Activated CD4-positive, CD25-positive, alpha-beta regulatory T cell treated with anti-CD3 and anti-CD28 coated beads, Interleukin-2, amount 50 U/mL, for 24 hours (primary cell): ENCODE data around the gene ATP6V1D.
"Not testable (repeated sequence)": the region's sequence is repeated elsewhere in the genome, so short reads cannot be mapped to it uniquely, and the experiment has no call there.

Source experiments
- ATAC-seq, 2 donors: fragments of 150-1000 bp; cut with Tn5 transposase; one replicate each; pipeline ENCODE4 v1.10.0; 2021; ENCODE audit warnings: mild to moderate bottlenecking in 1 of 2, moderate library complexity in 1 of 2

Gene ATP6V1D

DNA sequence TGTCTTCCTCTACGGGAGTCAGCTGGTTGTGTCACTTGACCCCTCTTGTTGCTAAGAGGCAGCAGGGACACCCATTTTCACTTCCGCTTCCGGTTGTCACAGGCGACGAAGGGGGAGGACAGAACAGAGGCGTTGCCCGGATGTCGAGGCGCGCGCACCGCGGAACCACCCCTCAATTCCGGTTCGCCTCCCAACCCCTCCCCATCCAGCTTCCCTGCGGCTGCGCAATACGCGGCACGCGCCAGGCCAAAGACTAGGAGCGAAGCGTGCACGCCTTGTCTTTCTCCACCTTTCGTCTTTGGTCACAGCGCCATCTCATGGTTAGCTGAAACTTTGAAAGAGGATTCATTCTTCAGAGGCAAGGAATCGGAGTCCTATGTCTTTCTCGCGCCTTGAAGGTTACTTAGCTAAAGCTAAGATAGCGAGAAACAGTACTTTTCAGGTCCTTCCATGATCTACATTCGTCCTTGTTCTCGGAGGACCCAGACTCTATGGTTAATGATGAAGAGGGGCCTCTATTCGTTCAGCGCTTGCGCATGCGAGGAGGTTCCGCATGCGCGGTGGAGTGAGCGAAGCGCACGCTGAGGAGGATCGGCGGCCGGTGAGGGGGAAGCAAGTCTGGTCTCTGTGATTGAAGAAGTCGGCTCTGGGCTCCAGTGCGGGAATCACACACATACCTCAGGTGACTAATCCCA lies at the start of gene ATP6V1D, which contains the start of gene EIF2S1:
TSS of gene ATP6V1D (minus strand) at position 30 of the 695 bp plus-strand sequence. CDS start 106 bp downstream, outside the sequence.
TSS of gene EIF2S1 (plus strand) at position 554 of the 695 bp plus-strand sequence. CDS start 4,440 bp downstream, outside the sequence.
- ATAC-seq, result peak; percentile 88

- not testable (repeated sequence) for ATAC-seq
Measured at GRCh38 chr14:67408122-67408801, 48.7 kb upstream of the ATP6V1D start.

- no peak for ATAC-seq
Measured at GRCh38 chr14:67405771-67406170, 46.2 kb upstream of the ATP6V1D start.

GRCh38 chr14:67400434-67400833 lies 40.8 kb upstream of the ATP6V1D start:
- no peak for ATAC-seq

DNA sequence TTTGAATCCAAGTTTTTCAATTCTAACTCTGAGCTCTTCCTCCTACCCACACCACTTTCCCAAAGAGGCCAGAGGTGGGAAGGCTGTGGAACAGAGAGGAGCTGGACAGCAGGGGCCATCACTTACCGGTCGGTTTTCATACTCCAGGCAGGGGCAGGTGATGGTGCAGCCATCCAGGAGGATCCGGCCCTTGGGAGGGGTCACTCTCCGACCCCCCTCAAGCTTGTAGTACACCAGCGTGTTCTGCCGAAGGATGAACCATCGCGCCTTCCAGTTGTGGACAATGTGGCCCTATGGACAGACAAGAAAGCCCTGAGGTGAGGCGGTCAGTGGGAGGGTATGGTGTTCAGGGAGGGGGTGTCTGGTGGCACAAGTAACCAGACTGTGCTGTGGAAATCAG lies 37.9 kb upstream of the ATP6V1D start:
- no peak for ATAC-seq

DNA sequence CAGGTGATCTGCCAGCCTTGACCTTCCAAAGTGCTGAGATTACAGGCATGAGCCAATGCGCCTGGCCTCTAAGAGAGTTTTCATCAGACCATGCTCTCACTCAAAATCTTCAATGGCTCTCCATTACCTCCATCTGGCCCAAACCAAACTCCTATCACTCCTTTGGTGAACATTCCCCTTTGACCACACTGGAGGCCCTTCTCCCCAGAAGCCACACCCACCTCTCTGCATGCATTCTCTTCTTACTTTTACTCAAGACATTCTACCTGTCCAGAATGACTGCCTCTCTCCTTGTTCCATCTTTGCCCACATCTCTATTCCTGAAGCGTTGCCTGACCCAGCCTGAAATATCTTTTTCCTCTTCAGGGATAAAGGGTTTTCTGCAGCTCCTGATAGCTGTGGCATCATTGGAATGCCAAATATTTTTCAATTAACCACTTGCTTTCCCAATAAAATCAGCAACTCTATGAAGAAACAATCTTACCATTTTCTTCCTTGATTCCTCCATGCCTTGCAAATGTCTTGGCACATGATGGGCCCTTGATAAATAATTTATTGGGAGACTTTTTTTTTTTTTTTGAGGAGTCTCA lies 36.9 kb upstream of the ATP6V1D start:
- ATAC-seq, result no peak

DNA sequence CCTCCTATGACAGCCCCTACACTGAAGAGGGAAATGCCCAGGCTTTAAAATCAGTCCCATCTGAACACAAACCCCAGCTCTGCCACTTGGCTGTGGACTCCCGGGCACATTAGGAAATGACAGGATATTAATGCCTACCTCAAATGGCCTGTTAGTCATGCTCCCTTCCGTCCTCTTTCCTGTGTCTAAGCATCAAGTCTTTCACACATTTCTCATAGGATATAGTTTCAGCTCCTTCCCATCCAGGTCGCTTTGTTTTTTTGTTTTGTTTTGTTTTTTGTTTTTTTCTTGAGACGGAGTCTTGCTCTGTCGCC lies 36.2 kb upstream of the ATP6V1D start:
- no peak for ATAC-seq

GRCh38 chr14:67395086-67395875 lies 35.7 kb upstream of the ATP6V1D start:
- ATAC-seq, result no peak

DNA sequence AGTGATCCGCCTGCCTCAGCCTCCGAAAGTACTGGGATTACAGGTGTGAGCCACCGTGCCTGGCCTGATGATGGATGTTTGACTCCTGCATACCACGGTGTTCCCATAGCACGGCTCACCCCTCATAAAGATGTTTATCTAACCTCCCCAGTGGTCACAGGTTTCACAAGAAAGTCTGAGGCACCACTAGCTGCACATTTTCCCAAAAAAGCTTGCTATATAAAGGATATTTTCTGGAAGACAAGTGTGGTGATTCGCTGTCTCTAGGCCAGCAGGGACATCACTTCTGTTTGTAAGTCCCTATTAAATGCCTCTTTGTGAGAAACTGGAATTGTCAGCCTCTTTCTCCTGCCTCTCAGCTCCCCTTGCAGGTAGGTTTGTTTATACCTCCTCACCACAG lies 34.1 kb upstream of the ATP6V1D start:
- no peak for ATAC-seq

DNA sequence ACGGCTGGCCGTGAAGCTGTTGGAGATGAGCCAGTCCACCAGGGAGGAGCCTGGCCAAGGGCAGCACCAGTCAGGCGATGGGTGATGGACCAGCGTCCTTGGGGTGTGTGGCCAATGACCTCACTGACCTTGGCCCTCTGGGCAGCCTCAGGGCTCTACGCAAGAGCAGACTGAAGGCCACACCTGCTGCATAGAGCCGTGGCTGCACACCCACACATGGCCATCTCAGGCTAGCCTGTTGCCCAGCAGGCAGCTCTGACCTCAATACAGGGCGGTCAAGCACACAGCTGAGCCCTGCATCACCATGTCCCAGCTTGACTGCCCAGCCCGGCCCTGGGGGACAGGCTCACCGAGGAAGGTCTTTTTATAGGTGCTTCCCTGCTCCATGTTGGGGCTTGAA lies 33.2 kb upstream of the ATP6V1D start:
- ATAC-seq, result no peak

DNA sequence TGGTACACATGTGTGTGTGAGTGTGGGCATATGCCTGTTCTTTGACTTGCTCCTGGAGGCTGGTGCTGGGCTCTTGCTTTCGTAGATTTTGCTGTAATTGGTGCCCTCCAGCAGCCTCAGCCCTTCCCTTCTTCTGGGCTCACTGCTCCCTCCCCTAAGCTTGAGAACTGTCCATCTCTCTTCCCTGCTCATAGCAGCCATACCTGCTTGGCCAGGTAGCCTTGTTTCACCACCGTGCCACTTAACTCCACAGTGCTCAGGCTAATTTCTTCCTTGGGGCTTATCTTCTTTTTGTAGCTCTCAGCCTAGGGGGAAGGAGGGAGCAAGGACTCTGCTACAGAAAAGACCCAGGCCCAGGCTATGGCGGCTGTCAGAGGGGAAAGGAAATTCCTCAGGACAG lies 32.5 kb upstream of the ATP6V1D start:
- ATAC-seq, result no peak

GRCh38 chr14:67391268-67391667 lies 31.7 kb upstream of the ATP6V1D start:
- no peak for ATAC-seq

DNA sequence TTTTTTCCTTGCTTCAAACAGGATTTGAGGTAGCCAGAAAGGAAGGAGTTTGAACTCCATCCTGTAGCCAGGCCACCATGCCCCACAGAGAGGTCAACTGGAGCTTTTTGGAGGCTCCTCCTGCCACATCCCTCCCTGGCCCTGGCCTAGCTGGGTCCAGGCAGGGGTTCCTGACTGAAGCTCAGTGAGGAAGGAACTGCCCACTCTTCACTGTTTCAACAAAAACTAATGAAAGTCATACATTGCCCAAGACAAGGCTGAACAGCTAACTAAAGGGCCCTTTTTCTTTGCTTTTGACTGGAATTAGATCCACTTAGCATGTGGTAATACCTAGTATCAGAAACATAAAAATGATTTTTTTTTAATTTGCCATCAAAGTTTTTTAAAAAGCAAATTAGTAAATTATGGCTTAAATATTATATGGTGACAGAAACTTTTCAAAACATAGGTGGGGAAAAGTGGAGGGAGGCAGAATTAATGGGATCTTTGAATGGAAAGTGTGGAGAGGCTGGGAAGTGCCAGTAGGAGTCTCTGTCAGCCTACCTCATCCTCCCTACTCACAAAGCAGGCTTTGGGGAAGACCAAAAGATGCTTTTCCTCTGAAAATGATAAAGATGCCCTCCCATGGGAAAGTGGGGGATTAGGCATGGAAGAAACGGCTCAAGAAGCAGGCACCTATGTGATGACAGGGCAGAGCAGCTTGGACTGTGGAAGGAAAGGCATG lies 30.4 kb upstream of the ATP6V1D start:
- no peak for ATAC-seq

DNA sequence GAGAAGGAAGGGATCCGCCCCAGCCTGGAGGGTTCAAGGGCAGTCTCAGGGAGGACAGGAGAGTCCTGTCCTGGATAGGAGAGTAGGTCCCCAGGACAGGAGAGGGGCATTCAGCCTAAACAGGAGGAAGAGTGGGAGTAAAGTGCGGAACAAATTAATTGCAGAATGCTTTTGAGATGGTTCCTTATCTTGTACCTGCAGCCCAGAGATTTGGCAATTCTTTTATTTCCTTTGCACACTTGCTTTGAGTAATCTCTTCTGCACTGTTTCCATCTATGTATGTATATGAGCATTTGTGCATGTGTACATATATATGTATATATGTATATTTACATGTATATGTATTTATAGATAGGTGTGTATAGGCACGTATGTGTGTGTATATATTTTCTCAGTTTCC lies 29.7 kb upstream of the ATP6V1D start:
- no peak for ATAC-seq

- no peak for ATAC-seq
Measured at GRCh38 chr14:67387195-67387594, 27.6 kb upstream of the ATP6V1D start.

GRCh38 chr14:67385618-67386017 lies 26.0 kb upstream of the ATP6V1D start:
- no peak for ATAC-seq

- no peak for ATAC-seq
Measured at GRCh38 chr14:67385120-67385519, 25.5 kb upstream of the ATP6V1D start.

- ATAC-seq, result no peak
Measured at GRCh38 chr14:67377916-67378315, 18.3 kb upstream of the ATP6V1D start.

DNA sequence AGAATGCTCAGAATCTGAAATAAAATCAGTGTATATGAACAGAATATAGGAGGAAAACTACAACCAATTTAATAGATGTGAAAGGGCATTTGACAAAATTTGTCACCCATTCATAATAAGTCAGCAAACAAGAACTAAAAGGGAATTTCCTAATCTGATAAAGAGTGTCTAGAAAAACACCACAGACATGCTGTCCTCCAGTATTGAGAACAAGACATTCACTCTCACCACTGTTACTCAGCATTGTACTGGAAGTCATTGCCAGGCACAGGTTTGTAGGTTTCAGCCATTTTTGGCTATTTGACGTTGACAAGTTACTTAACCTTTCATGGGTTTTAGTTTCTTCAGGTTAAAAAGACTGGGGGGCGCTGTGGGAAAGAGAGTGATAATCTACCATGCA lies 13.7 kb upstream of the ATP6V1D start:
- ATAC-seq, result peak; percentile 94 to 98

DNA sequence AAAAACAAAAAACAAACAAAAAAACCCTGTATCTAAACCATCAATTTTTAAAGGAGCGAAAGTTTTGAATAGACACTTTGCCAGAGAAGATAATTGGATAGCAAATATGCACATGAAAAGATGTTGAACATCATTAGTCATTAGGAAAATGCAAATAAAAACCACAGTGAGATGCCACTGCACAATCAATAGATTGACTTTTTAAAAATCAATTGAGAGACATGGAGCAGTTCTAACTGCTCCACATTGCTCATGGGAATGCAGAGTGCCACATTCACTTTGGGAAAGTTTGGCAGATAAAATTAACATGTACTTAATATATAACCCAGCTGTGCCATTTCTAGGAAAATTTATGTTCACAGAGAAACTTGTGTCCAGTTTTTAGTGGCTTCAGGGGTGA lies 13.2 kb upstream of the ATP6V1D start:
- no peak for ATAC-seq

- ATAC-seq, result no peak
Measured at GRCh38 chr14:67371247-67372148, 11.9 kb upstream of the ATP6V1D start.
